HepG2 (cell line): ENCODE measurements around the gene FAM131C.
"Not testable (repeated sequence)": the region's sequence is repeated elsewhere in the genome, so short reads cannot be mapped to it uniquely, and the experiment has no call there.

ENCODE experiments used
- CEBPB ChIP-seq: IDR thresholded peaks from 2 replicates; pipeline ENCODE4 v1.6.1; 2011; ENCODE audit warnings: low read depth, low read length, improper control_type of control experiment, borderline replicate concordance
- CTCF ChIP-seq: sonication (generic); formaldehyde crosslinking; IDR thresholded peaks from 2 replicates; pipeline ENCODE4 v1.5.0; 2020; ENCODE audit warnings: mild to moderate bottlenecking, missing genetic modification reagents, moderate library complexity
- EZH2 ChIP-seq: conservative IDR thresholded peaks from 2 replicates; pipeline ENCODE4 v1.6.1; 2012; ENCODE audit warnings: mild to moderate bottlenecking, low read depth, low read length, moderate library complexity
- KDM4B ChIP-seq: sonication (generic); formaldehyde crosslinking; IDR thresholded peaks from 2 replicates; pipeline ENCODE4 v1.4.0; 2020; ENCODE audit warnings: missing genetic modification reagents
- MAFK ChIP-seq, 2 experiments: IDR thresholded peaks in 1 of 2; conservative IDR thresholded peaks in 1 of 2; 2 replicates each; pipeline ENCODE4 v1.6.1; 2011; ENCODE audit warnings: improper control_type of control experiment in 2 of 2, low read length in 2 of 2
- MAZ ChIP-seq, 2 experiments: sonication (generic) in 1 of 2; formaldehyde crosslinking in 1 of 2; IDR thresholded peaks; 2 replicates each; pipeline versions ENCODE4 v1.5.0 to v1.6.1; 2012 to 2020; ENCODE audit warnings: low read depth in 2 of 2, mild to moderate bottlenecking in 2 of 2, borderline replicate concordance in 1 of 2, improper control_type of control experiment in 1 of 2, low read length in 1 of 2, missing genetic modification reagents in 1 of 2, moderate library complexity in 1 of 2
- RCOR2 ChIP-seq: IDR thresholded peaks from 2 replicates; pipeline ENCODE4 v1.6.1; 2016; ENCODE audit warnings: missing biosample characterization, missing genetic modification reagents
- SALL1 ChIP-seq: sonication (generic); formaldehyde crosslinking; IDR thresholded peaks from 2 replicates; pipeline ENCODE4 v1.8.0; 2022; ENCODE audit warnings: mild to moderate bottlenecking, missing genetic modification reagents
- THAP7 ChIP-seq: sonication (generic); formaldehyde crosslinking; IDR thresholded peaks from 2 replicates; pipeline ENCODE4 v1.8.1; 2023; ENCODE audit warnings: mild to moderate bottlenecking, missing genetic modification reagents
- ZKSCAN5 ChIP-seq: sonication (generic); formaldehyde crosslinking; IDR thresholded peaks from 2 replicates; pipeline ENCODE4 v1.5.1; 2020; ENCODE audit warnings: mild to moderate bottlenecking, missing genetic modification reagents
- ZNF280B ChIP-seq: sonication (generic); formaldehyde crosslinking; IDR thresholded peaks from 2 replicates; pipeline ENCODE4 v1.5.0; 2020; ENCODE audit warnings: missing genetic modification reagents, mild to moderate bottlenecking, borderline replicate concordance

- not testable (repeated sequence) for TF ChIP-seq RCOR2; THAP7 (CRISPR knock-in tag); EZH2; ZKSCAN5 (CRISPR knock-in tag); CEBPB; CTCF (CRISPR knock-in tag); KDM4B (CRISPR knock-in tag); SALL1; MAZ (IDR thresholded peaks at IDR 0.05; ENCODE audit: borderline replicate concordance, low read depth, low read length); MAZ (CRISPR knock-in tag; IDR thresholded peaks at IDR 0.05; ENCODE audit: low read depth); ZNF280B; MAFK (conservative IDR thresholded peaks at IDR 0.05 in 1 of 2, IDR thresholded peaks at IDR 0.05 in 1 of 2; ENCODE audit: low read length in 2 of 2)
Observed at GRCh38 chr1:16029003-16029268, 44.5 kb downstream of the FAM131C start.
